ENCODE results near the gene ACOT8. TPM values are rescaled to one million over a fixed set of nuclear protein-coding genes. Genes with fewer than 3 reads are reported as not detected.
A peak's percentile ranks its signal among the peaks of the same experiment; 100 is the strongest.

The ACOT8 gene
- total and polyA plus RNA-seq, 2 of the 8 experiments (the other 6 are each of a cell fraction or from before 2014, with no cell fraction given), result 37.6 to 88.8 TPM

- TF ChIP-seq ASH2L (IDR thresholded peaks at IDR 0.05; ENCODE audit: low read length), result no peak
- TF ChIP-seq SP1 (IDR thresholded peaks at IDR 0.05; ENCODE audit: low read depth, low read length), result peak; percentile 99
- TF ChIP-seq TBP (IDR thresholded peaks at IDR 0.05; ENCODE audit: low read depth, low read length), result peak; percentile 72
- peak; percentile 80 for TF ChIP-seq PHF8 (conservative IDR thresholded peaks at IDR 0.05; ENCODE audit: low read depth, low read length)
- peak; percentile 86 for TF ChIP-seq TAF1 (IDR thresholded peaks at IDR 0.05; ENCODE audit: low read depth, low read length)
- peak; percentile 93 for TF ChIP-seq CHD2 (IDR thresholded peaks at IDR 0.05; ENCODE audit: low read length)
- TF ChIP-seq SIN3A (conservative IDR thresholded peaks at IDR 0.05 in 1 of 2, IDR thresholded peaks at IDR 0.05 in 1 of 2; ENCODE audit: low read depth in 1 of 2, low read length in 2 of 2), result peak in 1 of 2 experiments; percentile 92; a peak in 3 of 4 replicates
- TF ChIP-seq CREB1 (IDR thresholded peaks at IDR 0.05), result peak; percentile 51; the same call in 1 of the 2 replicates
- TF ChIP-seq BACH1 (IDR thresholded peaks at IDR 0.05; ENCODE audit: low read length), result peak; percentile 68
- no peak for TF ChIP-seq NRF1 (IDR thresholded peaks at IDR 0.05; ENCODE audit: low read depth, low read length)
- TF ChIP-seq HDAC2 (IDR thresholded peaks at IDR 0.05; ENCODE audit: borderline replicate concordance in 1 of 2, low read depth in 2 of 2, low read length in 2 of 2), result peak in 1 of 2 experiments; percentile 84; a peak in 2 of 4 replicates
- no peak for TF ChIP-seq SP4 (IDR thresholded peaks at IDR 0.05; ENCODE audit: low read length)
- TF ChIP-seq POLR2A (IDR thresholded peaks at IDR 0.05; ENCODE audit: control extremely low read depth in 1 of 2, low read depth in 2 of 2, low read length in 2 of 2), result peak; percentile 47 to 64; a peak in 2 of 3 replicates
- no peak for TF ChIP-seq BCL11A (IDR thresholded peaks at IDR 0.05; ENCODE audit: low read depth in 2 of 2, low read length in 2 of 2)
- 0 out of 2 replicates have a peak, but pooled peaks have one; percentile 38 for TF ChIP-seq KDM5A (IDR thresholded peaks at IDR 0.05; ENCODE audit: low read length)
- TF ChIP-seq NANOG (IDR thresholded peaks at IDR 0.05; ENCODE audit: insufficient read depth, low read depth, low read length, poor library complexity, severe bottlenecking), result no peak
- TF ChIP-seq, protein P1, sequence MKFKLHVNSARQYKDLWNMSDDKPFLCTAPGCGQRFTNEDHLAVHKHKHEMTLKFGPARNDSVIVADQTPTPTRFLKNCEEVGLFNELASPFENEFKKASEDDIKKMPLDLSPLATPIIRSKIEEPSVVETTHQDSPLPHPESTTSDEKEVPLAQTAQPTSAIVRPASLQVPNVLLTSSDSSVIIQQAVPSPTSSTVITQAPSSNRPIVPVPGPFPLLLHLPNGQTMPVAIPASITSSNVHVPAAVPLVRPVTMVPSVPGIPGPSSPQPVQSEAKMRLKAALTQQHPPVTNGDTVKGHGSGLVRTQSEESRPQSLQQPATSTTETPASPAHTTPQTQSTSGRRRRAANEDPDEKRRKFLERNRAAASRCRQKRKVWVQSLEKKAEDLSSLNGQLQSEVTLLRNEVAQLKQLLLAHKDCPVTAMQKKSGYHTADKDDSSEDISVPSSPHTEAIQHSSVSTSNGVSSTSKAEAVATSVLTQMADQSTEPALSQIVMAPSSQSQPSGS (IDR thresholded peaks at IDR 0.05; ENCODE audit: low read length), result no peak
- TF ChIP-seq POLR2AphosphoS5 (IDR thresholded peaks at IDR 0.05; ENCODE audit: low read depth, low read length), result peak; percentile 79
- TF ChIP-seq SAP30 (IDR thresholded peaks at IDR 0.05; ENCODE audit: insufficient read depth, insufficient replicate concordance, low read length), result peak; percentile 12
- peak; percentile 36 for TF ChIP-seq KDM4A (IDR thresholded peaks at IDR 0.05; ENCODE audit: low read depth, low read length, severe bottlenecking)
- TF ChIP-seq, protein P2, sequence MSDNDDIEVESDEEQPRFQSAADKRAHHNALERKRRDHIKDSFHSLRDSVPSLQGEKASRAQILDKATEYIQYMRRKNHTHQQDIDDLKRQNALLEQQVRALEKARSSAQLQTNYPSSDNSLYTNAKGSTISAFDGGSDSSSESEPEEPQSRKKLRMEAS (IDR thresholded peaks at IDR 0.05), result peak; percentile 94
Observed at GRCh38 chr20:45812157-45813005, 44.8 kb downstream of the ACOT8 start, which contains the start of gene UBE2C (continued).

All from H1 (cell line).